GM18505 (cell line): ENCODE results near the gene SLC46A1.

Source experiments
- ATAC-seq: cut with Tn5 transposase; IDR thresholded peaks from one replicate; pipeline ENCODE4 v1.9.1; 2021; ENCODE audit not compliant: unreplicated experiment
- POLR2A ChIP-seq: IDR thresholded peaks from 4 replicates; pipeline ENCODE4 v1.6.1; 2011; ENCODE audit warnings: borderline replicate concordance; ENCODE audit not compliant: insufficient read depth, insufficient read length; ENCODE audit errors: extremely low read depth

Gene SLC46A1

GRCh38 chr17:28395426-28395825 is 10.6 kb downstream of the SLC46A1 start:
- no peak for TF ChIP-seq POLR2A
- ATAC-seq = no peak

- no peak for ATAC-seq
- TF ChIP-seq POLR2A = no peak
These were observed 11.5 kb downstream of the SLC46A1 start for GRCh38 chr17:28394337-28395116.

GRCh38 chr17:28392491-28392890 is 13.5 kb downstream of the SLC46A1 start:
- TF ChIP-seq POLR2A = no peak
- ATAC-seq = no peak

GRCh38 chr17:28391401-28391800 is 14.6 kb downstream of the SLC46A1 start:
- ATAC-seq = no peak
- TF ChIP-seq POLR2A = no peak

- TF ChIP-seq POLR2A = no peak
- ATAC-seq = no peak
These were observed 15.0 kb downstream of the SLC46A1 start for GRCh38 chr17:28390984-28391383.

GRCh38 chr17:28390563-28390962 is 15.4 kb downstream of the SLC46A1 start:
- no peak for TF ChIP-seq POLR2A
- ATAC-seq = no peak

GRCh38 chr17:28390141-28390540 is 15.9 kb downstream of the SLC46A1 start:
- TF ChIP-seq POLR2A = no peak
- no peak for ATAC-seq

GRCh38 chr17:28388106-28388505 is 17.9 kb downstream of the SLC46A1 start:
- TF ChIP-seq POLR2A = no peak
- no peak for ATAC-seq

- no peak for TF ChIP-seq POLR2A
- no peak for ATAC-seq
These were observed 19.6 kb downstream of the SLC46A1 start for GRCh38 chr17:28386391-28386790.

- no peak for TF ChIP-seq POLR2A
- ATAC-seq = no peak
These were observed 20.6 kb downstream of the SLC46A1 start for GRCh38 chr17:28385406-28385805.

- no peak for ATAC-seq
- no peak for TF ChIP-seq POLR2A
These were observed 21.0 kb downstream of the SLC46A1 start for GRCh38 chr17:28385037-28385400.

- ATAC-seq = peak; percentile 65
- TF ChIP-seq POLR2A = peak; percentile 74
These were observed 21.6 kb downstream of the SLC46A1 start for GRCh38 chr17:28384281-28385036.

- TF ChIP-seq POLR2A = no peak
- ATAC-seq = no peak
These were observed 24.7 kb downstream of the SLC46A1 start for GRCh38 chr17:28381141-28381825.
